ENCODE measurements around the gene DERA. TPM values are rescaled to one million over a fixed set of nuclear protein-coding genes. Genes with fewer than 3 reads are reported as not detected.

Gene DERA
- total RNA-seq, 3 donors from 2014 or later = 28.8 to 51.7 (median 44.2) TPM

DNA sequence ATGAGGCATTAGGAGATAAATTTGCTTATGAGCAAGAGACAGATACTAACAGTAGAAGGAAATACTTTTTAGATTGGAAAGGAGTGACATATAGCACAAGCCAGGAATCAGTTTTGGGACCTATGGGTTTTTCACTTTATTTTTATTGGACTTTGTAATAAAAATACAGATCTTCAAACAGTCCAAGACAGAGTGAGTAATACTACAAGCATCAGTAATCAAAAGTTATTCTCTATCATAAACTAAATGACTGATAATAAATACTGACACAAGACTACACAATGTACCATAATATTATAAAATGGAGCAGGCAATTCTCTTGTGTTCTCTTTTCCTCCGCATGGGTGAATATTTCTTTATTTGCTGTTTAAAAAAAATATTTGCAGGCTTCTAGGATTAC lies 85.8 kb downstream of the DERA start:
- Histone ChIP-seq H3K4me3 (no peak overlapping the region), H3K27ac (no peak overlapping the region), H3K4me1 (no peaks in the 10 kb centered on the region), H3K9me3 (no peaks in the 10 kb centered on the region), H3K36me3 (no peaks in the 10 kb centered on the region), H3K27me3 (no peaks in the 10 kb centered on the region)
- no peak for DNase-seq (ENCODE audit: low spot score in 2 of 2)
- intact Hi-C loops (cut with DNase I; ENCODE audit: low total_unique reads) = no loop called here
- TF ChIP-seq CTCF (IDR thresholded peaks at IDR 0.05) = no peak
- no peak for TF ChIP-seq POLR2A (IDR thresholded peaks at IDR 0.05)
- no peak for TF ChIP-seq POLR2AphosphoS5 (IDR thresholded peaks at IDR 0.05)

DNA sequence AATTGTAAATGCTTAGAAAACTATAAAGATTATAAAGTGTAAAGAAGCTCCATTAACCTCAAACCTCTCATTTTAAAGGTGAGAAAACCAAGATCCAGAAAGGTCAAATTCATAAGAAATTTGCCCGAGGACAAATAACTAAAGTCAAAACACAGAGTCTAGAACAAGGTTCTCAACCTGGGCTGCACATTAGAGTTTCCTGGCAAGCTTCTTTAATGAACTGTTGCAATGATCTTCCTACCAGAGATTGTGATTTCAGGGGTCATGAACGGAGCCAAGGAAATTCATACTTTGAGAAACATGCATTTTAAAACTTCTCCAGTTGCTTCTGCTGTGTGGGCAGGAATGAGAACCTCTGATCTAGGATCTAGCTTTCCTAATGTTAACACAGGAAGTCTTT lies 86.8 kb downstream of the DERA start:
- intact Hi-C loops (cut with DNase I; ENCODE audit: low total_unique reads) = no loop called here
- no peaks in the 10 kb centered on the region for H3K27me3 ChIP-seq
- no peaks in the 10 kb centered on the region for H3K9me3 ChIP-seq
- no peak for DNase-seq (ENCODE audit: low spot score in 2 of 2)
- no peak overlapping the region for H3K27ac ChIP-seq
- TF ChIP-seq POLR2A (IDR thresholded peaks at IDR 0.05) (no peak), POLR2AphosphoS5 (IDR thresholded peaks at IDR 0.05) (no peak), CTCF (IDR thresholded peaks at IDR 0.05) (no peak)
- H3K4me3 ChIP-seq = no peak overlapping the region
- no peaks in the 10 kb centered on the region for H3K36me3 ChIP-seq
- no peaks in the 10 kb centered on the region for H3K4me1 ChIP-seq

GRCh38 chr12:16002880-16003279 lies 91.7 kb downstream of the DERA start:
- H3K4me3 ChIP-seq = no peak overlapping the region
- no peaks in the 10 kb centered on the region for H3K9me3 ChIP-seq
- no peak for DNase-seq (ENCODE audit: low spot score in 2 of 2)
- no peaks in the 10 kb centered on the region for H3K4me1 ChIP-seq
- H3K27ac ChIP-seq = no peak overlapping the region
- no peaks in the 10 kb centered on the region for H3K36me3 ChIP-seq
- no peaks in the 10 kb centered on the region for H3K27me3 ChIP-seq
- intact Hi-C loops (cut with DNase I; ENCODE audit: low total_unique reads) = no loop called here
- TF ChIP-seq POLR2AphosphoS5 (IDR thresholded peaks at IDR 0.05) (no peak), CTCF (IDR thresholded peaks at IDR 0.05) (no peak), POLR2A (IDR thresholded peaks at IDR 0.05) (no peak)

DNA sequence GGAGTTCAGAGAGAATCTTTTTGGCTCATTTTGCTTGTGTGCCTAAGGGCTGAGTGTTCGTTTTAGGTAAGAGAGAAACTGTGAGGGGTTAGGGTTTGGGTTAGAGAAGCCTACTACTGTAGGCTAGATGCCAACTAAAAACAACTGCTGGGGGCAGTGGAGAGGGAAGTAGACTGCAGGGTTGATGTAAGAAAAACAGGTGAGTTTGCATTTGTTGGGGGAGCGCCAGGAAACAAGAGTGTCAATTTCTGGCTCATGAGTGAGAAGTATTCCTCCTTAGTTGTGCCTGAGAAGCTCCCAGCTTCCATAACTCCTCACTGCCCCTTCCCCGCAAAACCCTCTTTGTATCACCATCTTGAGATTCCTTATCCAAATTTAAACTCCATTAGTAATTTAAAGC lies 92.3 kb downstream of the DERA start:
- DNase-seq (ENCODE audit: low spot score in 2 of 2) = no peak
- TF ChIP-seq POLR2AphosphoS5 (IDR thresholded peaks at IDR 0.05) = no peak
- no peak for TF ChIP-seq CTCF (IDR thresholded peaks at IDR 0.05)
- TF ChIP-seq POLR2A (IDR thresholded peaks at IDR 0.05) = no peak
- Histone ChIP-seq H3K27me3 (no peaks in the 10 kb centered on the region), H3K4me1 (no peaks in the 10 kb centered on the region), H3K27ac (no peak overlapping the region), H3K9me3 (no peaks in the 10 kb centered on the region), H3K36me3 (no peaks in the 10 kb centered on the region), H3K4me3 (no peak overlapping the region)
- intact Hi-C loops (cut with DNase I; ENCODE audit: low total_unique reads) = no loop called here

DNA sequence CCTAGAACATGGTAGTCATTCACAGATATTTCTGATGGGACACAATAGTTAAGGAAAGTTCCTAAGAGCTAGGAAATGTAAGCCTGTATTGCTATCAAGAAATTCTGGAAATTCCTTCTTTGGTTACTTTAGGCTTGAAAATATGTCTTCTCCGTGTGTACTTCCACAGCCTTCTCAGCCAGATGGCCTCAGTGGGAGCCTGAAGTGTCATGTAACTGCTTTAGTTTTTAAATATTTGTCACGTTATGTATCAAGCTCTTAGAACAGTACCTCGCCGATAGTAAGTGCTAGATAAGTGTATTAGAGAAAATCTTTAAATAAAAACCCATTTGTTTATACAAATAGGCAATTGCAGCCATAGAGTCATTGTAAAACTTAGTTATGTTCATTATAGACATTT lies 95.6 kb downstream of the DERA start:
- intact Hi-C loops (cut with DNase I; ENCODE audit: low total_unique reads) = no loop called here
- Histone ChIP-seq H3K27me3 (no peaks in the 10 kb centered on the region), H3K4me3 (no peak overlapping the region), H3K9me3 (no peaks in the 10 kb centered on the region), H3K36me3 (no peaks in the 10 kb centered on the region), H3K4me1 (no peaks in the 10 kb centered on the region), H3K27ac (no peak overlapping the region)
- no peak for DNase-seq (ENCODE audit: low spot score in 2 of 2)
- TF ChIP-seq POLR2AphosphoS5 (IDR thresholded peaks at IDR 0.05) (no peak), CTCF (IDR thresholded peaks at IDR 0.05) (no peak), POLR2A (IDR thresholded peaks at IDR 0.05) (no peak)

Measured in breast epithelium (tissue), 4 donors.